Stimulated activated CD8-positive, alpha-beta memory T cell treated with anti-CD3 and anti-CD28 coated beads, Interleukin-7, amount 100 ng/mL, for 24 hours (primary cell): ENCODE measurements around the gene UBA7.

Experiments used
- DNase-seq: peaks from one replicate; pipeline ENCODE4 v3.0.0-alpha.2; 2020; ENCODE audit warnings: low read depth

Gene UBA7

GRCh38 chr3:49805897-49806701 is 7.7 kb downstream of the UBA7 start:
- DNase-seq: no peak

- no peak for DNase-seq
Observed at GRCh38 chr3:49805367-49805782, 8.4 kb downstream of the UBA7 start.

GRCh38 chr3:49804141-49805041 is 9.4 kb downstream of the UBA7 start:
- DNase-seq: no peak

- no peak for DNase-seq
Observed at GRCh38 chr3:49803465-49804140, 10.2 kb downstream of the UBA7 start.

- peak; percentile 76 for DNase-seq
Observed at GRCh38 chr3:49802719-49803464, 10.9 kb downstream of the UBA7 start, which contains the start of gene INKA1. Gene INKA1 (plus strand): TSS chr3:49803261. CDS start chr3:49803393, 132 bp downstream.

GRCh38 chr3:49801160-49801559 is 12.6 kb downstream of the UBA7 start:
- no peak for DNase-seq

GRCh38 chr3:49799761-49800160 is 14.0 kb downstream of the UBA7 start, which contains the start of gene CDHR4:
Gene CDHR4 (minus strand): TSS chr3:49799873. CDS start chr3:49799812, 61 bp downstream.
- DNase-seq: no peak

GRCh38 chr3:49799105-49799504 is 14.6 kb downstream of the UBA7 start:
- no peak for DNase-seq

- DNase-seq: no peak
Observed at GRCh38 chr3:49794926-49795905, 18.5 kb downstream of the UBA7 start.

GRCh38 chr3:49794431-49794830 is 19.3 kb downstream of the UBA7 start:
- DNase-seq: no peak

GRCh38 chr3:49793486-49794085 is 20.2 kb downstream of the UBA7 start:
- DNase-seq: no peak

GRCh38 chr3:49792371-49793150 is 21.2 kb downstream of the UBA7 start:
- no peak for DNase-seq

- no peak for DNase-seq
Observed at GRCh38 chr3:49791571-49791970, 22.2 kb downstream of the UBA7 start.

GRCh38 chr3:49790626-49791411 is 22.9 kb downstream of the UBA7 start:
- DNase-seq: no peak

- DNase-seq: no peak
Observed at GRCh38 chr3:49788056-49788455, 25.7 kb downstream of the UBA7 start.

GRCh38 chr3:49787536-49787935 is 26.2 kb downstream of the UBA7 start:
- no peak for DNase-seq

- DNase-seq: no peak
Observed at GRCh38 chr3:49787182-49787464, 26.6 kb downstream of the UBA7 start.

GRCh38 chr3:49786357-49787181 is 27.2 kb downstream of the UBA7 start, which contains the start of gene IP6K1:
Gene IP6K1 (minus strand): TSS chr3:49786542. CDS start chr3:49748040, 38,502 bp downstream.
- DNase-seq: peak; percentile 99
